Caki2 (cell line): ENCODE measurements around the gene SELENOT. TPM values are rescaled to one million over a fixed set of nuclear protein-coding genes. Genes with fewer than 3 reads are reported as not detected.

Experiments
- DNase-seq: peaks from one replicate; pipeline ENCODE4 v3.0.0-alpha.2; 2015; ENCODE audit warnings: low read depth
- in situ Hi-C: cut with HindIII; loops from 2 replicates; pipeline ENCODE4 v1.10.0; 2016; ENCODE audit warnings: low sequenced_read_pairs, low pct_unique_long_range_greater_than_20kb, mixed read lengths
- total RNA-seq: library from RNA; depleted of rRNA; stranded (reverse); fragments of >200 nt; shearing (Covaris generic); gene quantifications from 2 replicates; pipeline ENCODE4 v1.2.3, GENCODE V29; 2014; ENCODE audit warnings: low replicate concordance; rRNA removed

SELENOT gene
- total RNA-seq, 1 experiment from 2014 or later = 189 TPM

DNA sequence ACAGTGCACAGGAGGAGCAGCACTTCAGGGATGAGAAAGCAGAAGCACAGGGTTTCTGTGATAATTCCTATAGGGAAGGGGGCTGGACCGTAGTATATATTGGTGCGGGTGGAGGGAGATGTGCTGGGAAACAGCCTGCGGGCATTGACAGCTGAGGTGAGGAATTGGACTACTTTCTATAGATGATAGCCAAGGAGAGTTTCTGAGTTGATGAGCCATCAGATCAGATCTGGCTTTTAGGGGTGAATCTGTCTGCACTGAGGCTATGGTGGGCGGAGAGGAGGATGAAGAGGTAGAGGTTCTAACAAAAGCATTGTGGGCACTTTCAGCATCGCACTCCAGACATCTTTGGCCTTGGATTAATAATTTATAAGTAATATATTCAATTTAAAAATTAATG lies 33.1 kb downstream of the SELENOT start:
- no peak for DNase-seq
- in situ Hi-C loops = no loop called here

DNA sequence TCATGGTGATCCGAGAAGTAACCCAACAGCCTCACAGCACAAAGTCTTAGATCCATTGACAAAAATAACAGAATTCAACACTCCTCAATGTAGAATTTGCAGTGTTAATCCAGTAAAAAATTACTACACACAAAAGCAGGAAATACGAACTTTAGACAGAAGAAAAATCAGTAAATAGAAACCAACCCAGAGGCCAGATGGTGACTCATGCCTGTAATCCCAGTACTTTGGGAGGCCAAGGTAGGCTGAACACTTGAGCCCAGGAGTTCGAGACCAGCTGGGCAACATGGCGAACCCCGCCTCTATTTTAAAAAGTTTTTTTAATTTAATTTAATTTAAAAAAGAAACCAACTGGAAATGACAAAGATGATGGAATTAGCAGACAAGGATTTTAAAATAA lies 36.1 kb downstream of the SELENOT start:
- no peak for DNase-seq
- in situ Hi-C loops = no loop called here

DNA sequence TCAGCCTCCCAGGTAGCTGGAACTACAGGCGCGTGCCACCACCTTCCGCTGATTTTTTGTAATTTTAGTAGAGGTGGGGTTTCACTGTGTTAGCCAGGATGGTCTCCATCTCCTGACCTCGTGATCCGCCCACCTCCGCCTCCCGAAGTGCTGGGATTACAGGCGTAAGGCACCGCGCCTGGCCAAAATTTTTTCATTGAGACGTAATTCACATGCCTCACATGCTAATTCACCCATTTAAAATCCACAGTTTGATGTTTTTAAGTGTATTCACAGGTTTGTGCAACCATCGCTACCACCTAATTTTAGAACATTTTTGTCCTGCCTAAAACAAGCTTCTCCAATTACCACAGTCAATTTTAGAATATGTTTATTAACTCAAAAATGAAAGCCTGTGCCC lies 37.1 kb downstream of the SELENOT start:
- DNase-seq = no peak
- in situ Hi-C loops = no loop called here

DNA sequence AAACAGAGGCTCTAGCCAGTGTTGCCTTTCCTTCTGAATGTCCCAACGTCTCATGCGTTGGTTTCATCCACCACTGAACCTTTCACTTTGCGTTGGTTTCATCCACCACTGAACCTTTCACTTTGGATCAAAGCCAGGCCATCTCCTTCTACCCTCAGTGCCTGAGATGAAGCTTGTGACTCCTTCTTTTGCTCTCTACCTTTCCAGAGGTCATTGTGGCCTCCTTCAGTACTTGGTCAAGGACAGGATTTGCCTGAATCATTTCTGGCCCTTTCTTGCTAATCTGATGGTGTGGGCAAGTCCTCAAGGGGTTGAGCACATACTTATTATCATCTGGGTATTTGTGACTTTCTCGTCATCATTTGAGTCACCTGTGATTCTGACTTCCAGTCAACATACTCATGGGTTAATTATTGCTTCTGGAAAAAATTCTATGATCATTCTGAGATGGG lies 50.0 kb downstream of the SELENOT start:
- DNase-seq = no peak
- in situ Hi-C loops = no loop called here

DNA sequence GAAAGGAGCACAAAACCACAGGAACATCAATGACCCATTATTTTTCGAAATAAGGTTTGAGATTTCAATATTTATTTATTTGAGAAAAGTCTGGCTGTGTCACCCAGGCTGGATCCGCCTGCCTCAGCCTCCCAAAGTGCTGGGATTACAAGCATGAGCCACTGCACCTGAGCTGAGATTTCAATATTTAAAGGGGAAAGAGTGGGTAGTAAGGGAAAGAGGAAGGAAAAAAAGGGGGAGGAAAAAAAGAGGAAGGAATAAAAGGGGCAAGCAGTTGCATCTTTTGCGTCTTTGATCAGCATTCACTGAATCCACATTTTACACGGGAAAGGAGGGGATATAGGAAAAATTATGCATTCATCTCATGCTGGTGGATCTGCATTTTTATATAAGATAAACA lies 53.2 kb downstream of the SELENOT start:
- DNase-seq = no peak
- in situ Hi-C loops = no loop called here

DNA sequence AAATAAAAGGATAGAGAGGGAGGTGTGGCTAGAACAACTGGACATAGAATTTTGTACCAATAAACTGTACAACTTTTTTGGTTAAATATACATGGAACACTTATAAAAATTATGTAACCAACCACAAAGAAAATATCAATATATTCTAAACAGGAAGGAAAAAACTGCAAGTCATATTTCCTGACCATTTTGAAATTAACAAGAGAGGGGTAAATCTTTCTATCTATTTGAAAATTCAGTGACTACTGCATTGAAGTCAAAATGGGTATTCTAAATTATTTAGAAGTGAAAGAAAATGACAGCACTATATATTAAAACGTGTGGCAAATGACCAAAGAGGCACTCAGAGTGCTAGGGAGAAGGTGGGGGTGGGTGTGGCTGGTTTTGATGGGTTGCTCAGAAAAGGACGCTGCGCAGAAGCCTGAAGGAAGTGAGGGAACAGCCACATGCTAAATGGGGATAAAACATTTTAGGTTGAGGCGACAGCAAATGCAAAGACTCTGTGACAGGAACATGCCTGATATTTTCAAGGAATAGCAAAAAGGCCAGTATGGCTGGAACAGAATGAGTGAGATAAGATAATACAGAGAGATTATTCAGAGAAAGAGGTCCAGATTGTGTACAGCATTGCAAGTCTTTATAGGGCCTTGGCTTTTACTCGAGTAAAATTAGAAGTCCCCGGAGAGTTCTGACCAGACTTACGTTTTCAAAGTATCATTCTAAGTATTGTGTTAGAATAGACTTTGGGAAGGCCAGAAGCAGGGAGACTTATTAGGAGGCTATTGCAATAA lies 59.5 kb downstream of the SELENOT start:
- no peak for DNase-seq
- in situ Hi-C loops = no loop called here

DNA sequence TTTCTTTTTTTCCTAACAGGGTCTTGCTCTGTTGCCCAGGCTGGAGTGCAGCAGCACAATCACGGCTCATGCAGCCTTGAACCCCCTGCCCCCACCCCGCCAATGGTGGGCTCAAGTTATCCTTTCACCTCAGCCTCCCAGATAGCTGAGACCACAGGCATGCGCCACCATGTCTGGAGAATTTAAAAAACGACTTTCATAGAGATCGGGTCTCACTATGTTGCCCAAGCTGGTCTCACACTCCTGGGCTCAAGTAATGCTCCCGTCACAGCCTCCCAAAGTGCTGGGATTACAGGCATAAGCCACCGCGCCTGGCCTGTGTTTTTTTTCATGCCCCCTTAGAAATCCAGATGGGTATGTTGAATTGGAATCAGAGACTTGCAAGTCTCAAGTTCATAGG lies 60.3 kb downstream of the SELENOT start:
- DNase-seq = no peak
- in situ Hi-C loops = no loop called here

DNA sequence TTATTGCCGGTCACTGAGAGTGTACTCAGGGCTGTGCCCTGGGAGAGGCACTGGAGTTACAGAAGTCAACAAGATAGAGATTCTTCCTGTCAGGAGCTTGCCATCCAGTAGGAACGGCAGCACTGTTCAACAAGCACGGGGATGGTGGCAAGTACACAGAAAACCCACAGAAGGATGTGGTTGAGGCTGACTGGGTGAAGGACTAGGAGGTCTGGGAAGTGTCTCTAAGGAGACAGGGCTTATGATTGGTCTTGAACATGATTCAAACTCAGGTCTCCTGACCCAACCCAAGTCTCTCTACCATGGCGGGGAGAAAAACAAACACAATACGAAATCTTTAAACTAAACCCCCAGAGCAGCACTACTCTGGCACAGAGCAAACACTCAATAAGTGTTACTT lies 63.0 kb downstream of the SELENOT start:
- in situ Hi-C loops = no loop called here
- DNase-seq = no peak

DNA sequence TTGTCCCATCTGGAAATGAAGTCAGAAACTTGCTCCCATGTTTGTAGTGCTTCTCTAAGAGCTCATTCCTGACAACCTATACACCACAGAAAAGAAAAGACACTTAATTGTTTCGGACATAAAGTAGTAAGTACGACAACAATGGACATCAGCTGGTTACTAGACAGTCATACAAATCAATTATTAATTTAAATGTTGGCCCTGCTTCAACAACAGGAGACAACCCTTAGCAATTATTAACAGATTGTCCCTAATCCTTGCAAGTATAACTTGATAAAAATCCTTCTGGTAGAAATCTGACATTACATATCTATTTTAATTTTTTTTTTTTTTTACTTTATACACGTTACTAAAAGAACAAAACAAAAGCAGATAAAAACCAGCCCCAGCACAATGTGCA lies 70.8 kb downstream of the SELENOT start:
- DNase-seq = no peak
- in situ Hi-C loops = no loop called here

DNA sequence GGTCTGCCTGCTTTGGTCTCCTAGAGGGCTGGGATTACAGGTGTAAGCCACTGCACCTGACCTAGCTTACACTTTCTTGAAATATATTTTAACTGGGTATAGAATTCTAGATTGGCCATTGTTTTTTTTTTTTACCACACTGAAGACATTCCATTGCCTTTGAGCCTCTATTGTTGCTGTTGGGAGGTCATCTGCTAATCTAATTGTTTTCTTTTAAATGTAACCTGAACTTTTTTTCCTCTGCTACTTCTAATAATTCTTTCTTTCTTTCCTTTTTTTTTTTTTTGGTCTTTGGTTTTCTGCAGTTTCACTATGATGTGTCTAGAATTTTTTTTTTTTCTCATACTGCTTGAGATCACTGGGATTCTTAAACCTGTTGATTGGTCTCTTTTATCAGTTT lies 72.5 kb downstream of the SELENOT start:
- no peak for DNase-seq
- in situ Hi-C loops = no loop called here

Other genes with a start within 250 kb of the SELENOT start
- gene TSC22D2, start 195.0 kb upstream of the SELENOT start, total RNA-seq = 4.5 and 6.2 TPM in 2 replicates
- 161 and 222 TPM in 2 replicates for gene SERP1, start 56.8 kb upstream of the SELENOT start, total RNA-seq
- 68.9 and 73.5 TPM in 2 replicates for gene EIF2A, start 56.5 kb upstream of the SELENOT start, total RNA-seq
- gene ERICH6, start 100.6 kb downstream of the SELENOT start, total RNA-seq = not detected in 2 replicates
- gene SIAH2, start 159.8 kb downstream of the SELENOT start, total RNA-seq = 20.3 and 65.8 TPM in 2 replicates